Mucosa of rectum (tissue), 2 donors: ENCODE results near the gene TAF5L.
"Not testable (repeated sequence)": the region's sequence is repeated elsewhere in the genome, so short reads cannot be mapped to it uniquely, and the experiment has no call there.

Experiments used
- H3K27ac ChIP-seq, 2 donors: one replicate each; pipeline ENCODE4 v1.7.0; 2013; ENCODE audit warnings: inconsistent platforms in 2 of 2, low read depth in 2 of 2, low read length in 2 of 2
- H3K27me3 ChIP-seq, 2 donors: one replicate each; pipeline ENCODE4 v1.7.0; 2013; ENCODE audit warnings: low read length in 2 of 2; ENCODE audit not compliant: control insufficient read depth in 2 of 2, insufficient read depth in 2 of 2
- H3K36me3 ChIP-seq, 2 donors: one replicate each; pipeline ENCODE4 v1.7.0; 2013; ENCODE audit warnings: low read length in 2 of 2; ENCODE audit not compliant: control insufficient read depth in 2 of 2, insufficient read depth in 2 of 2
- H3K4me1 ChIP-seq, 2 donors: one replicate each; pipeline ENCODE4 v1.7.0; 2013; ENCODE audit warnings: low read length in 2 of 2, mild to moderate bottlenecking in 1 of 2; ENCODE audit not compliant: control insufficient read depth in 2 of 2, insufficient read depth in 2 of 2
- H3K4me3 ChIP-seq, 2 donors: one replicate each; pipeline ENCODE4 v1.7.0; 2013; ENCODE audit warnings: low read length in 2 of 2
- H3K9ac ChIP-seq, 2 donors: one replicate each; pipeline ENCODE4 v1.7.0; 2013; ENCODE audit warnings: low read length in 2 of 2, low read depth in 1 of 2, mild to moderate bottlenecking in 1 of 2
- H3K9me3 ChIP-seq, 2 donors: one replicate each; pipeline ENCODE4 v1.7.0; 2013; ENCODE audit warnings: low read length in 2 of 2; ENCODE audit not compliant: control insufficient read depth in 2 of 2
- donor health status: healthy.
- donor health status: Normal muscosa, but diverticular disease.

TAF5L gene

DNA sequence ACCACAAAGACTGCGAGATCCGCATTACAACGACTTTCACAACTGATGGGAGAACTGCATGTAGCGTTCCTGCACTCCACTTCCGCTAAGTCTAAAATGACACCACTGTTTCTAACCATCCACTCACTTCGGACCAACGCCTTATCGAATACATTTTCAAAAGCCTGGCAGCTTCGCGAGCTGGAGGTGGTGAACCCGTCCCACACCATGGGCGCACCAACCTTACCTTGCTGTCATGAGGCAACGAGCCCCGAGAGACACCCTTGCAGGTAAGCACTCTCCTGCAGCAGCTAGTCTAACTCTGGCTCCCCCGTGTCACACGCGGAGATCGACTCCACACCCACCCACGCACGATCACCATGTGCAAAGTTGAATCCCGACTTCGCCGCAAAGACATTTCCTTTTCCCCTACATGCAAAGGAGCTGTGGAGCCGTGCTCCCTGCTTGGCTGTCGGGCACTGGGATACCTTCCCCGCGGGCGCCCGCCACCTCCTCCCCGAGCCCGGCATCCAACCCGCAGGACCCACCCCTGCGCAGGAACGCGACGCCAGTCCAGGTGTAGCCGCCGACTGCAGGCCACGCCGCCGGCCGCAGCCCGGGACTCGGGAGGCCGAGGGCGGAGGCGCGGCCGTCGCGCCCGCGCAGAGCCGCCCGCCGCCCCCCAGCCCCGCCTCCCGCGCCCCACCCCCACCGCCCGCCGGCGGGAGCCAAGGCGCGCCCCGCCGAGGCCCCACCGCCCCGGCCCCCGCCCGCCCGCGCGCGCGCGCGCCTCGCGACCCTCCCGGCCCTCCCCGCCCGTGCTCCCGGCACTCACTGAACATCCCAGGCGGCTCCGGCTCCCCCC, 629 bp downstream of the TAF5L start:
- no peaks in the 10 kb centered on the region for H3K36me3 ChIP-seq
- H3K4me3 ChIP-seq = peak overlapping the region; percentile 83 to 94
- no peaks in the 10 kb centered on the region for H3K9me3 ChIP-seq
- no peaks in the 10 kb centered on the region for H3K27me3 ChIP-seq
- H3K4me1 ChIP-seq = peaks cover 9 to 18% of the 10 kb centered on the region in 2 donors
- peak overlapping the region; percentile 51 to 72 for H3K9ac ChIP-seq
- peak overlapping the region; percentile 78 to 83 for H3K27ac ChIP-seq

DNA sequence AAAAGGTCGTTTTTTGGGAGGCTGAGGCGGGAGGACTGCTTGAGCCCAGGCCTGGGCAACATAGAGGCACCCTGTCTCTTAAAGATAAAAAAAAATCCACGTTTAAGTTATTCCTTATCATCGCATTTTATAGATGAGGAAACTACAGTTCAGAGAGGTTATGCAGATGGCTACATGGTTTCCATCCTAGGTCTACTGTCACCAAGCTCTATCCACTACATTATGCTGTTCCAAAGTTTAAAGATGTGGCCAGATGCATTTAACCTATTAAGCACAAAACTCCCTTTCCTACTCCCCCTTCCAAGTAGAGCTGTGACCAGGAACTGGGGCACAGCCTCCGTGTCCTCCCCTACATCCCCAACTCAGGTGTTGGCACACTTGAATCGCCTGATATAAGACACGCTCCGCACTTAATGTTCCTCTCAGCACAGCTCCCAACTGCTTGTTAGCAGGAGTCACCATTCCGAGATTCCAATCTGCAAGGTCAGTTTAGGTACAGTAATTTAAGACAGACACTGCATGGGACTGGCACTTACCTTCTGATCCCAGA, 1.3 kb downstream of the TAF5L start:
- Histone ChIP-seq H3K36me3 (no peaks in the 10 kb centered on the region), H3K9me3 (no peaks in the 10 kb centered on the region), H3K27ac (peak overlapping the region in 1 of 2 donors; percentile 75), H3K27me3 (no peaks in the 10 kb centered on the region), H3K4me1 (peaks cover 9 to 18% of the 10 kb centered on the region in 2 donors), H3K4me3 (peak overlapping the region; percentile 83 to 94), H3K9ac (peak overlapping the region; percentile 51 to 72)

DNA sequence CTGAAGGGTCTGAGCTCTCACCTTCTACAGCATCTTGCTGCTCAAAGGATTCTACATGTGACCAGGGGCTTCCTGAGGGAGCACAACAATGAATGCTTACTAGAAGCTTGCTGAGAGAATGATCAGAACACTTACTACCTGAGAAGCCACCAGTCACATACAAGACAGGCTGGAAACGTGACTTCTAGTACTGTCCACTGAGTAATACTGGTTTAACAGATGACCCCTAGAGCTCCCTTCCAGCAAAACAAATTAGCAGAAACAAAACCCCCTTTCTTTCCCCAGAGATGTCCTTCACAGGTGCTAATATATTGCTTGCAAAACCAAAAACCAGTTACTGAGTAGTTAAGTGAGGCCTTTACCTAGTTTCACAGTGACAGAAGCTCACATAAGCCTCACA, 2.1 kb downstream of the TAF5L start:
- H3K9ac ChIP-seq = no peak overlapping the region
- no peak overlapping the region for H3K27ac ChIP-seq
- H3K36me3 ChIP-seq = no peaks in the 10 kb centered on the region
- H3K9me3 ChIP-seq = no peaks in the 10 kb centered on the region
- peaks cover 9 to 18% of the 10 kb centered on the region in 2 donors for H3K4me1 ChIP-seq
- H3K4me3 ChIP-seq = no peak overlapping the region
- H3K27me3 ChIP-seq = no peaks in the 10 kb centered on the region

DNA sequence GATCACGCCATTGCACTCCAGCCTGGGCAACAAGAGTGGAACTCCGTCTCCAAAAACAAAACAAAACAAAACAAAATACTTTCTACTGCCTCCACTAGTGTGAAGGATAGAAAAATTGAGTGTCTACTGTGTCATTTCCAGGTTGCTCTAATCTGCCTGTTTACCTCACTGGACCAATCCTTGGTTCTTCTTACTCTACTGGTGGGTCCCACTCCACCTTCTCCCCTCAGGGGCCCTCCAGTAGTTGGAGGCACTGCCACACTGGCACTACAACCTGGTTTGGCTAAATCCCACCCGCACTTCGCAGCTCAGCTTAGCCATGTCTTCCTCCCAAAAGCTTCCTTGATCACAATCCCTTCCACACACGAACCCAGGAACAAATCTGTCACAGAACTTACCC, 2.7 kb downstream of the TAF5L start:
- H3K36me3 ChIP-seq = no peaks in the 10 kb centered on the region
- H3K9me3 ChIP-seq = no peaks in the 10 kb centered on the region
- no peak overlapping the region for H3K9ac ChIP-seq
- H3K27ac ChIP-seq = no peak overlapping the region
- no peaks in the 10 kb centered on the region for H3K27me3 ChIP-seq
- H3K4me3 ChIP-seq = no peak overlapping the region
- H3K4me1 ChIP-seq = peaks cover 9 to 18% of the 10 kb centered on the region in 2 donors

DNA sequence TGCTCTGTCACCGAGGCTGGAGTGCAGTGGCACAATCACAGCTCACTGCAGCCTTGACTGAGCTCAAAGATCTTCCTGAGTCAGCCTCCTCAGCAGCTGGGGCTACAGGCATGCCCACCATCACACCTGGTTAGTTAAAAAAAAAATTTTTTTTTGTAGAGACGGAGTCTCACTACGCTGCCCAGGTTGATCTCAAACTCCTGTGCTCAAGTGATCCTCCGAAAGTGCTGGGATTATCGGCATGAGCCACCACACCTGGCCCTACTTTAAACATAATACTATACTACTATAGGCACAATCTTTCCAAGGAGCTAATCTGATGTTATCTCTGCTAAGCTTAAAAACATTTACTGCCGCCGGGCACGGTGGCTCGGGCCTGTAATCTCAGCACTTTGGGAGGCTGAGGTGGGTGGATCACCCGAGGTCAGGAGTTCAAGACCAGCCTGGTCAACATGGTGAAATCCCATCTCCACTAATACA, 3.2 kb downstream of the TAF5L start:
- peaks cover 9 to 18% of the 10 kb centered on the region in 2 donors for H3K4me1 ChIP-seq
- not testable (repeated sequence) for H3K36me3 ChIP-seq, H3K9me3 ChIP-seq, H3K27ac ChIP-seq, H3K4me3 ChIP-seq, H3K27me3 ChIP-seq, H3K9ac ChIP-seq

DNA sequence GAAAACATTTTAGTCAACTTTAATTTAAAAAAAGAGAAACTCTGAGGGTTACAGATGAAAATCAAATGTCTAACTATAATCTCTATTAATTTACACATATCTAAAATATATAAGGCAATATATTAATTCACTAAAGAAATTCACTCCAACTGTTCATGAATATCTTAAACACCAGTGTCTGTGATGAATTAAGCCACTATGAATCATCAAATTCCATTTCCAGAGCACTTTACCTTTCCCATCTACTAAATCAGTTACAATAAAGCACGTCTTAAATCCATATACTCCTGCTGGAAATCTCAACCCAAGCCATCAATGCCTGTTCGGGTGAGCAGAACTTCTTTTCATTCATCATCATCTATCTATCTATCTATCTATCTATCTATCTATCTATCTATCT, 4.3 kb downstream of the TAF5L start:
- Histone ChIP-seq H3K27me3 (no peaks in the 10 kb centered on the region), H3K9me3 (no peaks in the 10 kb centered on the region), H3K4me3 (no peak overlapping the region), H3K4me1 (peaks cover 6 to 9% of the 10 kb centered on the region in 2 donors), H3K36me3 (no peaks in the 10 kb centered on the region), H3K27ac (no peak overlapping the region), H3K9ac (no peak overlapping the region)

DNA sequence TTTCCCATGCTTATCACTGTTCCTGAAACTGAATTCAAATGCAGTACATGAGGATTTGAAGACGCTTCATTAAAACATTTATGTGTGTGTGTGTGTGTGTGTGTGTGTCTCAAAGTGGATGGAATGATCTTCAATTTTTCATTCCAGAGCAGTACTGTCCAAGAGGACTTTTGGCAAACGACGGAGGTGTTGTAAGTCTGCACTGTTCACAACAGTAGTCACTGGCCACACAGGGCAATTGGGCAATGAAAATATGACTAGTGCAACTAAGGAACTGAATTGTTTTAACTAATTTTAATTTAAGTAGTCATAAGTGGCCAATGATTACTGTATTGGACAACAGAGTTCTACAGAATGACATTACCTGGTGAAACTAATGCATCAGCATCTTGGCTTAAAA, 5.0 kb downstream of the TAF5L start:
- Histone ChIP-seq H3K27me3 (no peaks in the 10 kb centered on the region), H3K36me3 (no peaks in the 10 kb centered on the region), H3K4me3 (no peak overlapping the region), H3K4me1 (peaks cover 6 to 8% of the 10 kb centered on the region in 2 donors), H3K9ac (no peak overlapping the region), H3K27ac (no peak overlapping the region), H3K9me3 (no peaks in the 10 kb centered on the region)

DNA sequence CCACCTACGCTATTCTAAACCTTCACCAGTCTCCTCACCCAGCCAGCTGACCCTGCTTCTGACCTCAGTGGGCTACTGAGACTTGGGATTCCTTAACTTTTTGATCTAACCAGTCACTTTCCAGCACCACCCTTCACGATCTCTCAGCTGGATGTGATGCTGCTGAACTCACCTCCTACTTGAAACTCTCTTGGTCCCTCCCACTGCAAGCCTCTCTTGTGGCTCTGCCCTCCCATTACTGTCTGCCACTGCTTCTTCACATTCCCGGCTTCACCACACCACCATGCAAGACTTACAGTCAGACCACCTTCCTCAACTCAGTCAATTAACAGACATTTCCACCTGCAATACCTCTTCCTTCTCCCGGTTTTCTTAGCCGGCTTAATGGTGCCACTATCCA, 6.3 kb downstream of the TAF5L start:
- H3K27ac ChIP-seq = no peak overlapping the region
- no peak overlapping the region for H3K9ac ChIP-seq
- H3K27me3 ChIP-seq = no peaks in the 10 kb centered on the region
- H3K36me3 ChIP-seq = no peaks in the 10 kb centered on the region
- peaks cover 1 to 3% of the 10 kb centered on the region in 2 donors for H3K4me1 ChIP-seq
- H3K4me3 ChIP-seq = no peak overlapping the region
- no peaks in the 10 kb centered on the region for H3K9me3 ChIP-seq

DNA sequence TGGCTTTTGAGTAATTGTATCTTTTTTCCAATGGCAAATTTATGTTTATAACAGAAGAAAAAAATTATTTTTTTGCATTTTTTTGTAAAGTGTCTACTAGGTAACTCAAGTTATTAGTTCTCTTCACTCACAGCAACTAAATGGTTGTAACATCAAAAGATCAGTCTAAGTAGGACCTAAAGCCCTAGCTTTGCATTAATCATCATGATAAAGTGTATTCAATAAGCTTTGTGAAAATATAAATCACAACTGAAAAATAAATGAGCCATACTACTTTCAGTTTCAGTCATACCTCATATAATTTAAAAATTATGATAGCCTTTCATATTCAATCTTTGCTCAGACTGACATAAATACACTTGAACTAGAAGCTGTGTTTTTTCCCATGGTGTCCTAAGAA, 6.9 kb downstream of the TAF5L start:
- Histone ChIP-seq H3K4me3 (no peak overlapping the region), H3K9me3 (no peaks in the 10 kb centered on the region), H3K9ac (no peak overlapping the region), H3K27ac (no peak overlapping the region), H3K27me3 (no peaks in the 10 kb centered on the region), H3K4me1 (no peaks in the 10 kb centered on the region), H3K36me3 (peaks cover 3 to 4% of the 10 kb centered on the region in 2 donors)

DNA sequence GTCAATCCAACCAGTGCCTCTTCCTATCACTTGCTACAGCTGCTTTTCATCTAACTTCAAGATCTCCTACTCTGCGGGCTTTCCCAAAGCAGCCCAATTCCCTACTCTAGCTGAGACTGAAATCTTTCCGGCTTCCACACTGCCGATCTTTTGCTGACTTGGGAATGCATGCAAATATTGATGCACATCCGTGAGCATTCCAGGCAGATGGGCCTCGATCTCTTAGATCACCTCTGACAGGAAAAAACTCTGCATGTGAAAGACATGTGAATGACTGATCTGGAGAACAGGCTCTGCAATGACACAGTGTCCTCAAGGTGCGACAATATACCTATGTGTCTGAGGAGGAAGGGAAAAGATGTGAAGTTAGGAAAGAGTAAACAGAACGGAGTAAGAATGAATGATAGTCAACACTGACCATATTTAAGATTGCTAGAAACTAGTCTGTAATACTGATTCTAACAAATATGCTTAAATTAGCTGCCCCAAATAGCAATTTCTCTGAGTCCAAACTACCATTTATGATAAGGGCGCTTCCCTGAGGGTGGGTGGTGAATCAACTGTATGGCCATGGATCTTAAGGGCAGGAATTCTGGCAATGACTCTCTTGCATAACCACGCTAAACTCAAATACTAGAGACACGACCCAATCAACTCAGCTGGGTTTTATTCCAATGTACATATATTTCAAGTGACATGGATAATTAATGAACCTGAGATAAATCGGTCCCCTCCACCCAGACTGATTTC, 8.4 kb downstream of the TAF5L start:
- Histone ChIP-seq H3K27me3 (no peaks in the 10 kb centered on the region), H3K36me3 (peaks cover 12 to 15% of the 10 kb centered on the region in 2 donors), H3K4me1 (no peaks in the 10 kb centered on the region), H3K27ac (no peak overlapping the region), H3K4me3 (no peak overlapping the region), H3K9ac (no peak overlapping the region), H3K9me3 (no peaks in the 10 kb centered on the region)
